Mesothelial cell of epicardium (in vitro differentiated cells): ENCODE results near the gene DCAF10. TPM values are rescaled to one million over a fixed set of nuclear protein-coding genes. Genes with fewer than 3 reads are reported as not detected.
A peak's percentile ranks its signal among the peaks of the same experiment; 100 is the strongest.

Experiments
- DNase-seq, 2 experiments: peaks; one replicate each; pipeline ENCODE4 v3.0.0; 2021; ENCODE audit warnings: low spot score in 2 of 2; ENCODE audit not compliant: unreplicated experiment in 2 of 2
- H3K27ac Mint-ChIP-seq: 2 replicates; pipeline ENCODE4 v1.8.0; 2021; ENCODE audit warnings: mixed read lengths
- H3K27me3 Mint-ChIP-seq: 2 replicates; pipeline ENCODE4 v1.8.0; 2021; ENCODE audit warnings: low read depth, mixed read lengths
- H3K36me3 Mint-ChIP-seq: 2 replicates; pipeline ENCODE4 v1.8.0; 2021; ENCODE audit warnings: mixed read lengths
- H3K4me1 Mint-ChIP-seq: 2 replicates; pipeline ENCODE4 v1.8.0; 2021; ENCODE audit warnings: mixed read lengths
- H3K4me3 Mint-ChIP-seq: 2 replicates; pipeline ENCODE4 v1.8.0; 2021; ENCODE audit warnings: mild to moderate bottlenecking, moderate library complexity, mixed read lengths
- H3K9me3 Mint-ChIP-seq: 2 replicates; pipeline ENCODE4 v1.8.0; 2021; ENCODE audit warnings: mixed read lengths
- CTCF ChIP-seq: fragments of 200-600 bp; sonication (generic); IDR thresholded peaks from one replicate; pipeline ENCODE4 v1.5.0; 2021; ENCODE audit warnings: antibody characterized with exemption; ENCODE audit not compliant: unreplicated experiment
- total RNA-seq: library from RNA; stranded (reverse); gene quantifications from 3 replicates; pipeline ENCODE4 v1.2.1, GENCODE V29; 2021

DCAF10 gene
- total RNA-seq, 1 donor from 2014 or later: 30.9 TPM

- Mint-ChIP-seq H3K36me3 (peaks cover 2% of the 10 kb centered on the region), H3K9me3 (no peaks in the 10 kb centered on the region), H3K4me3 (no peak overlapping the region), H3K4me1 (peaks cover 14% of the 10 kb centered on the region), H3K27ac (peak overlapping the region; percentile 23), H3K27me3 (no peaks in the 10 kb centered on the region)
- no peak for DNase-seq
- no peak for TF ChIP-seq CTCF
Observed at GRCh38 chr9:37914701-37915358, 114.2 kb downstream of the DCAF10 start.

- no peak for TF ChIP-seq CTCF
- Mint-ChIP-seq H3K4me1 (peaks cover 19% of the 10 kb centered on the region), H3K9me3 (no peaks in the 10 kb centered on the region), H3K4me3 (no peak overlapping the region), H3K27me3 (no peaks in the 10 kb centered on the region), H3K36me3 (peaks cover 2% of the 10 kb centered on the region), H3K27ac (peak overlapping the region; percentile 56)
- no peak for DNase-seq
Observed at GRCh38 chr9:37915911-37916470, 115.4 kb downstream of the DCAF10 start.

GRCh38 chr9:37916471-37917312, 116.1 kb downstream of the DCAF10 start:
- Mint-ChIP-seq H3K27ac (peak overlapping the region; percentile 80), H3K9me3 (no peaks in the 10 kb centered on the region), H3K4me1 (peaks cover 26% of the 10 kb centered on the region), H3K27me3 (no peaks in the 10 kb centered on the region), H3K36me3 (peaks cover 2% of the 10 kb centered on the region), H3K4me3 (no peak overlapping the region)
- no peak for TF ChIP-seq CTCF
- no peak for DNase-seq

Other genes starting within 250 kb of the DCAF10 start
- gene FBXO10, start 224.4 kb upstream of the DCAF10 start, total RNA-seq: 22.0 to 26.6 TPM (median 24.1 TPM) in 3 replicates
- 81.4 to 87.2 TPM (median 83.4 TPM) in 3 replicates for gene TOMM5, start 208.2 kb upstream of the DCAF10 start, total RNA-seq
- gene FRMPD1, start 149.8 kb upstream of the DCAF10 start, total RNA-seq: 0.45 to 0.78 TPM (median 0.50 TPM) in 3 replicates
- gene TRMT10B, start 47.0 kb upstream of the DCAF10 start, total RNA-seq: 10.1 to 11.3 TPM (median 11.0 TPM) in 3 replicates
- 37.6 to 49.1 TPM (median 38.8 TPM) in 3 replicates for gene EXOSC3, start 15.7 kb upstream of the DCAF10 start, total RNA-seq
- gene SLC25A51, start 103.3 kb downstream of the DCAF10 start, total RNA-seq: 22.1 to 26.0 TPM (median 22.6 TPM) in 3 replicates